ENCODE results near the gene CA5A.
"Not testable (repeated sequence)": the region's sequence is repeated elsewhere in the genome, so short reads cannot be mapped to it uniquely, and the experiment has no call there.

Gene CA5A

GRCh38 chr16:87948119-87948545, 11.8 kb upstream of the CA5A start:
- no peaks in the 10 kb centered on the region; a peak in 1 of 22 replicates for H4K20me1 ChIP-seq
- peak overlapping the region in 2 of 10 experiments; percentile 21 to 43; a peak in 4 of 20 replicates for H3K4me3 ChIP-seq
- no peaks in the 10 kb centered on the region for H3K9me3 ChIP-seq (replicated peaks in 1 of 11)
- peaks cover 0 to 6% (median 3%) of the 10 kb centered on the region in 11 experiments; a peak in 6 of 22 replicates for H3K36me3 ChIP-seq
- no peak for TF ChIP-seq Cebpa-rat (IDR thresholded peaks at IDR 0.05)
- H3K27ac ChIP-seq: peak overlapping the region; percentile 27 to 79 (median 68); a peak in 19 of 22 replicates
- H3K9ac ChIP-seq: peak overlapping the region; percentile 31 to 68 (median 55); a peak in 17 of 22 replicates
- H3K27me3 ChIP-seq: peaks cover 7 to 28% (median 17%) of the 10 kb centered on the region in 11 experiments
- peak overlapping the region; percentile 37 to 89 (median 80) for H3K4me2 ChIP-seq
- H3K4me1 ChIP-seq: peaks cover 37 to 48% (median 42%) of the 10 kb centered on the region in 10 experiments

GRCh38 chr16:87947356-87948118, 11.2 kb upstream of the CA5A start:
- Histone ChIP-seq H3K4me2 (peak overlapping the region; percentile 37 to 89 (median 80)), H3K27ac (peak overlapping the region; percentile 27 to 79 (median 68); a peak in 19 of 22 replicates), H3K9me3 (replicated peaks in 1 of 11) (no peaks in the 10 kb centered on the region), H3K9ac (peak overlapping the region; percentile 31 to 68 (median 55); a peak in 17 of 22 replicates), H3K36me3 (peaks cover 0 to under 1% (median 0%) of the 10 kb centered on the region in 11 experiments; a peak in 1 of 22 replicates), H3K4me3 (peak overlapping the region in 2 of 10 experiments; percentile 21 to 43; a peak in 4 of 20 replicates), H3K4me1 (peaks cover 31 to 42% (median 36%) of the 10 kb centered on the region in 10 experiments), H3K27me3 (peaks cover 7 to 28% (median 17%) of the 10 kb centered on the region in 11 experiments), H4K20me1 (no peaks in the 10 kb centered on the region)
- TF ChIP-seq Cebpa-rat (IDR thresholded peaks at IDR 0.05): no peak

- Histone ChIP-seq H3K27ac (no peak overlapping the region), H4K20me1 (no peaks in the 10 kb centered on the region), H3K4me2 (peak overlapping the region in 1 of 11 experiments; percentile 75; a peak in 1 of 22 replicates), H3K9ac (no peak overlapping the region), H3K36me3 (no peaks in the 10 kb centered on the region), H3K4me1 (peaks cover 26 to 36% (median 32%) of the 10 kb centered on the region in 10 experiments), H3K9me3 (replicated peaks in 1 of 11) (no peaks in the 10 kb centered on the region), H3K27me3 (peaks cover 7 to 28% (median 17%) of the 10 kb centered on the region in 11 experiments), H3K4me3 (no peak overlapping the region)
- TF ChIP-seq Cebpa-rat (IDR thresholded peaks at IDR 0.05): no peak
Observed at GRCh38 chr16:87946596-87947347, 10.4 kb upstream of the CA5A start.

GRCh38 chr16:87945351-87946042, 9.2 kb upstream of the CA5A start:
- H3K27me3 ChIP-seq: peaks cover 7 to 28% (median 17%) of the 10 kb centered on the region in 11 experiments
- H3K4me2 ChIP-seq: peak overlapping the region in 5 of 11 experiments; percentile 15 to 52 (median 28); a peak in 9 of 22 replicates
- no peaks in the 10 kb centered on the region for H3K36me3 ChIP-seq
- TF ChIP-seq Cebpa-rat (IDR thresholded peaks at IDR 0.05): no peak
- no peak overlapping the region for H3K4me3 ChIP-seq
- H4K20me1 ChIP-seq: no peaks in the 10 kb centered on the region
- no peak overlapping the region for H3K27ac ChIP-seq
- H3K4me1 ChIP-seq: peaks cover 25 to 35% (median 31%) of the 10 kb centered on the region in 10 experiments
- H3K9ac ChIP-seq: no peak overlapping the region
- H3K9me3 ChIP-seq (replicated peaks in 1 of 11): no peaks in the 10 kb centered on the region

GRCh38 chr16:87942680-87943079, 6.4 kb upstream of the CA5A start:
- H3K27me3 ChIP-seq: peaks cover 7 to 28% (median 17%) of the 10 kb centered on the region in 11 experiments
- H3K4me1 ChIP-seq: peaks cover 2 to 16% (median 7%) of the 10 kb centered on the region in 10 experiments
- no peak overlapping the region for H3K27ac ChIP-seq
- no peaks in the 10 kb centered on the region; a peak in 1 of 22 replicates for H4K20me1 ChIP-seq
- H3K9me3 ChIP-seq (replicated peaks in 1 of 11): no peaks in the 10 kb centered on the region
- no peak for TF ChIP-seq Cebpa-rat (IDR thresholded peaks at IDR 0.05)
- no peaks in the 10 kb centered on the region for H3K36me3 ChIP-seq
- H3K9ac ChIP-seq: no peak overlapping the region
- no peak overlapping the region for H3K4me2 ChIP-seq
- no peak overlapping the region for H3K4me3 ChIP-seq

- no peak overlapping the region for H3K27ac ChIP-seq
- H3K9me3 ChIP-seq (replicated peaks in 1 of 11): no peaks in the 10 kb centered on the region
Observed at GRCh38 chr16:87939562-87940423, 3.5 kb upstream of the CA5A start.

GRCh38 chr16:87938412-87938949, 2.2 kb upstream of the CA5A start:
- Histone ChIP-seq H3K4me3 (no peak overlapping the region), H4K20me1 (no peaks in the 10 kb centered on the region; a peak in 1 of 22 replicates), H3K27me3 (no peaks in the 10 kb centered on the region), H3K9ac (no peak overlapping the region), H3K9me3 (replicated peaks in 1 of 11) (no peaks in the 10 kb centered on the region), H3K4me2 (no peak overlapping the region), H3K36me3 (no peaks in the 10 kb centered on the region), H3K27ac (no peak overlapping the region), H3K4me1 (peaks cover 0 to 13% (median 7%) of the 10 kb centered on the region in 10 experiments; a peak in 13 of 20 replicates)
- no peak for TF ChIP-seq Cebpa-rat (IDR thresholded peaks at IDR 0.05)

More at GRCh38 chr16:87939562-87940423, 3.5 kb upstream of the CA5A start:
- no peak for TF ChIP-seq Cebpa-rat (IDR thresholded peaks at IDR 0.05)
- Histone ChIP-seq H3K36me3 (no peaks in the 10 kb centered on the region), H3K4me1 (peaks cover 0 to 13% (median 6%) of the 10 kb centered on the region in 10 experiments; a peak in 13 of 20 replicates), H3K27me3 (peaks cover under 1 to 11% (median 2%) of the 10 kb centered on the region in 11 experiments; a peak in 20 of 22 replicates), H3K4me3 (no peak overlapping the region), H3K4me2 (no peak overlapping the region), H3K9ac (no peak overlapping the region), H4K20me1 (no peaks in the 10 kb centered on the region; a peak in 1 of 22 replicates)

- H4K20me1 ChIP-seq; H3K27me3 ChIP-seq; H3K4me3 ChIP-seq; H3K9me3 ChIP-seq (replicated peaks in 1 of 11); H3K4me2 ChIP-seq; H3K9ac ChIP-seq; H3K27ac ChIP-seq; H3K36me3 ChIP-seq; H3K4me1 ChIP-seq: not testable (repeated sequence)
Observed at GRCh38 chr16:87937231-87937542, 858 bp upstream of the CA5A start.

- H3K4me1 ChIP-seq; H3K9me3 ChIP-seq (replicated peaks in 1 of 11); H4K20me1 ChIP-seq; H3K4me2 ChIP-seq; H3K9ac ChIP-seq; H3K27ac ChIP-seq; H3K36me3 ChIP-seq; H3K4me3 ChIP-seq; H3K27me3 ChIP-seq: not testable (repeated sequence)
Observed at GRCh38 chr16:87936016-87936374, 334 bp downstream of the CA5A start.

- H3K4me2 ChIP-seq: peak overlapping the region in 8 of 11 experiments; percentile 14 to 63 (median 54); a peak in 12 of 22 replicates
- H4K20me1 ChIP-seq; H3K9me3 ChIP-seq (replicated peaks in 1 of 11); H3K36me3 ChIP-seq; H3K9ac ChIP-seq; H3K4me3 ChIP-seq; H3K27me3 ChIP-seq; H3K4me1 ChIP-seq; H3K27ac ChIP-seq: not testable (repeated sequence)
Observed at GRCh38 chr16:87934752-87935425, 1.4 kb downstream of the CA5A start.

Data from BLaER1 treated with 17β-estradiol and CSF1 and Interleukin-3, amounts not matched to agents 10 nM and 100 nM (cell line).